ENCODE results near the gene KIF5C.

- no peak for TF ChIP-seq CTCF (IDR thresholded peaks at IDR 0.05; ENCODE audit: low read length)
- no peak for TF ChIP-seq EZH2 (IDR thresholded peaks at IDR 0.05; ENCODE audit: borderline replicate concordance, low read length)
Measured at GRCh38 chr2:149015926-149016563, 141.0 kb downstream of the KIF5C start.

Measured in OCI-LY1 (cell line).